Daoy (cell line): ENCODE data around the gene SIRPB1. TPM values are rescaled to one million over a fixed set of nuclear protein-coding genes. Genes with fewer than 3 reads are reported as not detected.
"Not testable (repeated sequence)": the region's sequence is repeated elsewhere in the genome, so short reads cannot be mapped to it uniquely, and the experiment has no call there.

ENCODE experiments used
- DNase-seq: peaks from one replicate; pipeline ENCODE4 v3.0.0-alpha.2; 2015; ENCODE audit warnings: low read depth
- total RNA-seq: library from RNA; depleted of rRNA; stranded (reverse); fragments of >200 nt; shearing (Covaris generic); gene quantifications from 2 replicates; pipeline ENCODE4 v1.2.3, GENCODE V29; 2014

Gene SIRPB1
- total RNA-seq, 1 experiment from 2014 or later: 0.11 TPM

DNA sequence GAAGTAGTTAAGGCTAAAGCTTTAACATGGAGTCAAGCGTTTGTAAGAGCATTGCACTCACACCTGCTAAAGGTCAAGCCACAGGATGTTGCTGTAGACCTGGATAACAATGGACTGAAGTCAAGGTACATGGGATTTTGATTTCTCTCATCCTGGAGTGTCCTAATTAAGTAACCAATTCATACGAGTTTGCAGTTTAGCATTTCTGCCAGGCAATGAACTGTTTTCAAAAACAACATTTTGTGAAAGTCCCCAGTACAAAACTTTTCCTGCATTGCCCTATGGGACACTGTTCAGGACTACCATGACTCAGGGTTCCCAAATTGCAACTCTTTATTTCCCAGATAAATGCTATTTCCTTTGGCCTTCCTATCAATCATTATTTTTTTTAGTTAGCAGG is 17.4 kb upstream of the SIRPB1 start:
- DNase-seq: no peak

GRCh38 chr20:1636621-1637020 is 16.8 kb upstream of the SIRPB1 start:
- no peak for DNase-seq

DNA sequence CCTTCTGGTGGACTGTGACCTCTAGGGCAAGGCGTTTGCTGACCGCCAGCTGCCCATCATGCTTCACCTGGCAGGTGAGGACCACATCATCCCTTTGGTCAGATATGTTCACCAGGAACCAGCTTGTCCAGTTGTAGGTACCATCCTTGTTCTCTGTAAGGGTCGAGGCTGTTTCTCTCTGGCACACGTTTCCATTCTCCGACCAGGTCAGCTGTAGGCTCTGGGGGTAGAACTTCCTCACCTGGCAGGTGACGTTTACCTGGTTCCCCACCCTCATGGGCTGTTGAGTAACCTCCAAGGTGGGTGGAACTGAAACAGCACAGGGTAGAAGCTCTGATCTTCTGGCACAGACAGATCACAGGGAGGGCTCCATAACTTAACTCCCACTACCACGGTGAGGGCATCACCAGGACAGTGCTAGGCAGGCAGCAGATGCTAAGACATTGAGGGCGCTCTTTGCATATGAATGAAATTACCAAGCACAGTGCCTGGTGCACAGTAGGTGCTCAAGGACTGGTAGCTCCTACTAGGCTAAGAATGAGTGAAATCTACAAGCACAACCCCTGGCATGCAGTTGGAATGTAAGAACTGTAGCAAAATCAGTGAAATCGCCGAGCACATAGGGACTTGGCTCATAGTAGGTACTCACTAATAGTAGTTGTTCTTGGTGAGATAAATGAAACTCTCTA is 15.6 kb upstream of the SIRPB1 start:
- no peak for DNase-seq

DNA sequence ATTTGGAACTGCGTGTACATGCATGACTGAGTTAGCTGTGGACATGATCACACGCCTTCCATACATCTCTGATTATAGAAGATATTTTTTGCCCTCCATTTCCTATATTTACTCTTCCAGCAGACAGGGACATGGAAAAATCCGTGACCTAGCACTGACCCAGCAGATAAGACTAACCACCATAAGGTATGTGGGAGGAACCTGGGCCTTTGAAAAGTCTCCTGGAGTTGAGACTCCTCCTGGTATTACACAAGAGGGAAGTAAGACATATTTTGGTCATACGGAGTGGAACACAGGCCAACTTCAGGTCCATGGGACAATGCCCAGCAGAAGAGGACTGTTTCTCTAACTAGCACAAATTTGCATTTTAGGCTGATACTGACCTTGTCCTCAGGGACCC is 13.7 kb upstream of the SIRPB1 start:
- no peak for DNase-seq

DNA sequence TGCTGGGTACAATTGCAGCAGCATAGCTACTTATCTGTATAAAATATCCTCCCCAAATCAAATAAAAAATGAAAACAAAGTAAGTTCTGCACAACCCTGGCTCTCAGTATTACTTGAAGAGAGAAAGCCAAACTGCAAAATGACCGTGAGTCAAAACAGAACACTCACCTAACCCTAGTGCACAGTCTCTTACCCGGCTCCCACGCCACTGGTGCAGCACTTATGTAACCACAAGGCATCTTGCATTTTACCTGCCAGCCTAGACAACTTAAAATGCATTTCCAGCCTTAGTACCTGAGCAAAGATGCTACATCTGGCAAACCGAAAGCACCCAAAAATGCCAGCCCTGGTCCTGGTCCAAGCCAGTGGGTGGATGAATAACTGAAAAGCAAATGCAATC is 12.4 kb upstream of the SIRPB1 start:
- no peak for DNase-seq

GRCh38 chr20:1631309-1632151 is 11.7 kb upstream of the SIRPB1 start:
- DNase-seq: no peak

- DNase-seq: no peak
These were observed 10.4 kb upstream of the SIRPB1 start for GRCh38 chr20:1630186-1630585.

GRCh38 chr20:1629321-1629720 is 9.5 kb upstream of the SIRPB1 start:
- no peak for DNase-seq

DNA sequence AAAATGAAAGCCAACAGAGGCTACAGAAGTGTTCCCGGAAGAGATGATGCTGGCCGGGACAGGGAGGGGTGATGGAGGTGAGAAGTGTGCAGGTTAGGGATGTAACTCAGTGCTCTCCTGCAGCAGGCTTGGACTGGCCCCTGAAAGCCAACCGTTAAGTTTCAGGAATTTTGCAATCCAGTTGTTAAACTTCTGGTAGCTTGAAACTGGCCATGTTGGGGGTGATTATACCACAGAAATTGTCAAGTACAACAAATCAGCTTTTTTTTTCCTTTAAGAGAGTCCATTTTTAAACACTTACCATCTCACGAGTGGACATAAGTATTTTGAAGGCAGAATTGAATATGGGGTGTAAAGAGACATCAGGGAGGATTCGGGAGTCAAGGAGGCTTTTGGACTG is 8.8 kb upstream of the SIRPB1 start:
- no peak for DNase-seq

DNA sequence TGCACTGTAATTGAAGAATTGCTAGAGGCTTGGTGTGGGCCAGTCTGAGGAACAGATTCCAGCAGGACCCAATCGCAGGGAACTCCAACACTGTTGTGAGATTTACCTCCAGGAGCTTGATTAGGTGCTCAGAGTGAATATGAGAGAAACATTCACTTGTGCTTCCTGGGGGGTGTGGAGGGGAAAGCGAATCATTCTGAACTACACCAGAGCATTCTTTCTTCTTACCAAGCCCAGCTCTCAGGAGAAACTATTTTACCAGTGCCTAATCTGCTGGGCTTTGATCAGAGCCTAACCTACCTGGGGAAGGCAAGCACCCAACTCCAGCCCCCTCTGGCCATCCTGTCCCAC is 7.4 kb upstream of the SIRPB1 start:
- DNase-seq: no peak

DNA sequence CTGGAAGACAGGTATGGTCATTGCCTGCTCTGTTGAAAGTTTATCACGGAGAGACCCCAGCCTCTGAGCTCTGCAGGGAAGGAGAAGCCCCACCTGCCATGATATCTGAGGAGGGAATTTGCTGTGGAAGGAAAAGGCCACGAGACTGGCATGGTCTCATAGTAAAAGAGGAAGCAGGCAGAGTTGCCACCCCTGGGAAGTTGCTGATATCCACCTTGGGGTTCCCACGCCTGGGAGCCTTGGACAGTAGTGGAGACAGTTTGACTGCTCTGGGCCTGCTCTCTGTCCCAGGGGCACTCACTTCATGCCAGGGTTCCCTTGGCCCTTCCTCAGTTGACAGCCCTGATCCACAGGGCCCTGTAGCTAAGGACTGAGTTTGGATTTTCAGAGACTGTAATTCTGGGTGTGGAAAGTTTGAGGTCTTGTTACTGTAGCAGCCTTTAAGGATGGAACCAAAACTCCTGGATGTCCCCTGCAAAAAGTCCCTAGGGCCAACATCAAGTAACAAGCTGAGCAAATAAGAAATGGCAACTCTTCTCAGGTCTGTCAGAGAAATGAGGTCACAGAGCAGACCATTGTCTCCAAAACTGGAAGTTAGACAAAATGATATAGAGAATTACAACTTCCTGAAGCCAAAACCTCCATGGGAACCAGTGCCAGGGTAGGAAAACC is 6.9 kb upstream of the SIRPB1 start:
- no peak for DNase-seq

DNA sequence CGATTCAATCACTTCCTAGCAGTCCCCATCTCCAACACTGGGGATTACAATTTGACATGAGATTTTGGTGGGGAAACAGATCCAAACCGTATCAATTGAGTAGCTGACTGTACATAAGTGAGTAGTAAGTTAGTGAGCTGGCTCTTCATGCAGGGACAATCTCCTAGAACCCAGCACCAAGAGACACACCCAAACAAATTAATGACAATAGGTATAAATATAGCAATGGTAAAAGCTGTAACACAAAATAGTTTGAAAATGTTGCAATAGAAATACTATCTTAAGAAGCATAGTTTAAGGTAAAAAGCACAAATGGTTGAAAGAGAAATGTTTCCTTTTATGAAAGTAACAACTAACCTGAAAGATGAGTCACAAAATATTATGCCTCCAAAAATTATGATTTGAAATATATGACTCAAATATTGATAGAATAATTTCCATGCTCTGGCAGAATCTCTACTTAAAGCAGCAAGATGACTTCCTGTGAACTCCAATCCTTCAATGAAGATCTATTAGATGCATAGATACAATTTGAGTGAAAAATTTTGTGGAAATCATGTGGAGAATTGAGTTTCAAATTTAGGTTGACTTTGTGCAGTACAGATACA is 5.4 kb upstream of the SIRPB1 start:
- no peak for DNase-seq

- no peak for DNase-seq
These were observed 3.8 kb upstream of the SIRPB1 start for GRCh38 chr20:1623501-1624205.

GRCh38 chr20:1622450-1622849 is 2.6 kb upstream of the SIRPB1 start:
- no peak for DNase-seq

DNA sequence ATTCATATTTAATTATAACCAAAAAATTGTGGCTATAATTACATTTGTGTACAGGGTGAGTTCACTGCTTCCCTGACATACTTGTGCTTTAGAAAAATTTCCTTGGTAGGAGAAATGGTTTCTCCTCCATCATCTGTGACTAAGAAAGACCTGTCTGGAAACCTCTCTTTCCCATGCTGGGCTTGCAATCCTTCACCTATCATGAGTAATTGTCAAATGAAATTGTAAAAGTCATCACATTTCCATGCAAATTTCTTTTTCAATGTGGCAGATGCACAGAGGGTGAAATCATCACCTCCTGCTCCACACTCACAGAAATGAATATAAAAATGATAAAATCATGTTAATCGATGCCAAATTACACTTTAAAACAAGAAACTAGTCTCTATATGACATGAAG is 1.5 kb upstream of the SIRPB1 start:
- no peak for DNase-seq

DNA sequence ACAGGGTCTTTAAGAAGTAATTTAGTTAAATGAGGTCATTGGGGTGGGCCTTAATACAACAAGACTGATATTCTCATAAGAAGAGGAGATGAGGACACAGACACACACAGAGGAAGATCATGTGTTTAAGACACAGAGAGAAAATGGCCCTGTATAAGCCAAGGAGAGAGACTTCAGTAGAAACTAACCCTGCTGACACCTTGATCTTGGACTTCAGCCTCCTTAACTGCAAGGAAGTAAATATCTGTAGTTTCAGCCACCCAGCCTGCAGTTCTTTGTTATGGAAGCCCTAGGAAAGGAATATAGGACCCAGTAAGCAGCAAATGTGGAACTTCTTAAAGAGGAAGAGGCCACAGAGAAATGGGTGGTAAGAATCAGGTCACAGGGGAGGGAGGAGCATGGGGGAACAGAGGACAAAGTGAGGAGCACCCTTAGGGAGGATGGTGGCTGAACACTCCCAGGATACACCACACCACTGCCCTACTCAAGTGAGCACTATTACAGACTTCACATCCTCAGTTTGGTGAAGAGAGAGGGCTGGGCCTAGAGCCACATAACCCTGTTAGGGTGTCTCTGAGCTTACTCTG is 762 bp downstream of the SIRPB1 start:
- DNase-seq: no peak

- no peak for DNase-seq
These were observed 1.3 kb downstream of the SIRPB1 start for GRCh38 chr20:1618479-1618878.

- DNase-seq: no peak
These were observed 2.9 kb downstream of the SIRPB1 start for GRCh38 chr20:1616858-1617434.

DNA sequence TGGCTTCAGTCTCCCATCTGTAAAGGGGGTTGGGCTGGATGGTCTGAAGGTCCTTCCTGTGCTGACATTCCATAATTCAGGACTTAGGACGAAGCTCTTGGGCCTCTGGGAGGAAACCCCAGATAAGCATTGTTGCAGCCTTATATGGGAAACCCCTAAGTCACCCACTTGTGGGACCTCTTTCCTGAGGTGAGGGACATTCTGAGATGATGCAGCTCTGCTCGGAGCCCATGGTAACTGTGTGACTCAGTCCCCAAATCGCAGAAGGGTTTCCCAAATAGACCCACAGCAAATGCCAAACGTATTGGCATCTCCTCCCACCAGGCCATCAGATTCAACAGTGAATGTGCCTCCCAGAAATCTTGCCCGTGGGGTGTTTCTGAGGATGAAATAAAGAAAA is 9.4 kb downstream of the SIRPB1 start:
- DNase-seq: not testable (repeated sequence)

GRCh38 chr20:1608678-1609347 is 11.0 kb downstream of the SIRPB1 start:
- DNase-seq: not testable (repeated sequence)

GRCh38 chr20:1600736-1601135 is 19.1 kb downstream of the SIRPB1 start:
- no peak for DNase-seq
